GM23248 (cell line): ENCODE measurements around the gene WWOX. TPM values are rescaled to one million over a fixed set of nuclear protein-coding genes. Genes with fewer than 3 reads are reported as not detected.

Experiments
- DNase-seq: peaks from one replicate; pipeline ENCODE4 v3.0.0-alpha.2; 2015
- H2AFZ ChIP-seq: fragments of 200-600 bp; sonication (generic); 2 replicates; pipeline ENCODE4 v1.6.1; 2016; ENCODE audit warnings: antibody characterized with exemption
- H3F3A ChIP-seq: fragments of 200-600 bp; sonication (generic); 2 replicates; pipeline ENCODE4 v1.6.1; 2016; ENCODE audit warnings: mild to moderate bottlenecking, antibody characterized with exemption, mixed run types; ENCODE audit not compliant: insufficient read depth
- H3K27ac ChIP-seq: fragments of 200-600 bp; sonication (generic); 2 replicates; pipeline ENCODE4 v1.5.1; 2016; ENCODE audit warnings: mild to moderate bottlenecking
- H3K27me3 ChIP-seq: fragments of 200-600 bp; sonication (generic); replicated peaks from 2 replicates; pipeline ENCODE4 v1.6.1; 2016; ENCODE audit warnings: mild to moderate bottlenecking; ENCODE audit not compliant: insufficient read depth
- H3K36me3 ChIP-seq: fragments of 200-600 bp; sonication (generic); 2 replicates; pipeline ENCODE4 v1.6.1; 2016; ENCODE audit warnings: low read depth, mild to moderate bottlenecking
- H3K4me1 ChIP-seq: fragments of 200-600 bp; sonication (generic); 2 replicates; pipeline ENCODE4 v1.6.1; 2016; ENCODE audit warnings: mild to moderate bottlenecking; ENCODE audit not compliant: insufficient read depth
- H3K4me2 ChIP-seq: fragments of 200-600 bp; sonication (generic); one replicate; pipeline ENCODE4 v1.6.1; 2016; ENCODE audit warnings: mild to moderate bottlenecking; ENCODE audit not compliant: unreplicated experiment
- H3K4me3 ChIP-seq: fragments of 200-600 bp; sonication (generic); 2 replicates; pipeline ENCODE4 v1.5.1; 2016; ENCODE audit warnings: mild to moderate bottlenecking
- H3K79me2 ChIP-seq: fragments of 200-600 bp; sonication (generic); 2 replicates; pipeline ENCODE4 v1.6.1; 2016; ENCODE audit warnings: mild to moderate bottlenecking; ENCODE audit not compliant: insufficient read depth
- H3K9ac ChIP-seq: fragments of 200-600 bp; sonication (generic); 2 replicates; pipeline ENCODE4 v1.6.1; 2016; ENCODE audit warnings: mild to moderate bottlenecking
- H3K9me2 ChIP-seq: fragments of 200-600 bp; sonication (generic); 2 replicates; pipeline ENCODE4 v1.6.1; 2016; ENCODE audit warnings: mixed run types, mild to moderate bottlenecking, moderate library complexity; ENCODE audit not compliant: insufficient read depth
- H3K9me3 ChIP-seq: fragments of 200-600 bp; sonication (generic); one replicate; pipeline ENCODE4 v1.6.1; 2017; ENCODE audit warnings: low read depth
- H4K20me1 ChIP-seq: fragments of 200-600 bp; sonication (generic); 2 replicates; pipeline ENCODE4 v1.6.0; 2016; ENCODE audit not compliant: insufficient read depth
- EZH2 ChIP-seq: fragments of 200-600 bp; sonication (generic); IDR thresholded peaks from 2 replicates; pipeline ENCODE4 v1.6.1; 2018; ENCODE audit warnings: antibody characterized with exemption, mild to moderate bottlenecking; ENCODE audit not compliant: insufficient read depth, poor library complexity, severe bottlenecking
- EZH2phosphoT487 ChIP-seq: fragments of 200-600 bp; sonication (generic); IDR thresholded peaks from 2 replicates; pipeline ENCODE4 v1.6.1; 2018; ENCODE audit warnings: antibody characterized with exemption, moderate library complexity, mild to moderate bottlenecking, low read depth; ENCODE audit not compliant: insufficient read depth
- WGBS, 2 experiments: methylation state at CpG; one replicate each; pipeline ENCODE4 v1.1.6; 2015 to 2017; ENCODE audit warnings: low lambda C conversion rate in 2 of 2, low coverage in 1 of 2; ENCODE audit errors: missing lambda C conversion rate in 2 of 2; 5-methylcytosine and 5-hydroxymethylcytosine counted together
- in situ Hi-C: fragments of 300-500 bp; cut with MboI; formaldehyde crosslinking; loops from 2 replicates; pipeline ENCODE4 v1.15.0; 2020
- polyA plus RNA-seq: library from polyadenylated mRNA; unstranded; fragments of >200 nt; fragmentation: Nextera tagmentation; extraction: Ambion mirVana; gene quantifications from 2 replicates; pipeline ENCODE4 v1.2.1, GENCODE V29; 2016
- total RNA-seq: library from RNA; depleted of rRNA; stranded (reverse); fragments of >200 nt; shearing (Covaris generic); gene quantifications from 2 replicates; pipeline ENCODE4 v1.2.3, GENCODE V29; 2014

The WWOX gene
- total and polyA plus RNA-seq, 2 experiments from 2014 or later = 4.5 to 6.6 TPM

DNA sequence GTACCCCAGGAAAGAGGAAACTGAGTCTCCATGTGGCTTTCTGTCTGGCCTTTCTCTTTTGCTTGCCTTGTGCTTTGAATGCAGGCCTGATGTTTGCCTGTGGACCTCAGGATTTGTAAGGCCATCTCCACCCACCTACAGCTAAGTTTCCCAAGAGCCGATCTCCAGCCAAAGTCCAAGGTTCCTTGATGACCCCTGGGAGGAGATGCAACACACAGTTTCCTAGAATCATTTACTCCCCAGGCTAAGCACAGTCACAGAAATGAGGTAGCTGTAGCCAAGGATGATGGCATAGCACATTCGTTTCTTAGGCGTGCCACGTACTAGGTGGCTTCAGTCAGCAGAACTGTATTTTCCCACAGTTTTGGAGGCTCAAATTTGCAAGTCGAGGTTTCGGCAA lies 905.6 kb downstream of the WWOX start:
- H3K9me3 ChIP-seq = no peaks in the 10 kb centered on the region
- no peaks in the 10 kb centered on the region for H3K9me2 ChIP-seq
- H3K27me3 ChIP-seq = no peaks in the 10 kb centered on the region
- no peaks in the 10 kb centered on the region for H3F3A ChIP-seq
- DNase-seq = no peak
- TF ChIP-seq EZH2 (no peak), EZH2phosphoT487 (no peak)
- H3K4me1 ChIP-seq = no peaks in the 10 kb centered on the region
- no peak overlapping the region for H2AFZ ChIP-seq
- H3K4me2 ChIP-seq = no peak overlapping the region
- H3K36me3 ChIP-seq = no peaks in the 10 kb centered on the region
- no peak overlapping the region for H3K4me3 ChIP-seq
- no peak overlapping the region for H3K27ac ChIP-seq
- H3K9ac ChIP-seq = no peak overlapping the region
- WGBS, 2 experiments = 53% methylated on average over 6 of the region's 6 CpGs
- no peaks in the 10 kb centered on the region for H4K20me1 ChIP-seq
- in situ Hi-C loops = no loop called here
- no peaks in the 10 kb centered on the region for H3K79me2 ChIP-seq

DNA sequence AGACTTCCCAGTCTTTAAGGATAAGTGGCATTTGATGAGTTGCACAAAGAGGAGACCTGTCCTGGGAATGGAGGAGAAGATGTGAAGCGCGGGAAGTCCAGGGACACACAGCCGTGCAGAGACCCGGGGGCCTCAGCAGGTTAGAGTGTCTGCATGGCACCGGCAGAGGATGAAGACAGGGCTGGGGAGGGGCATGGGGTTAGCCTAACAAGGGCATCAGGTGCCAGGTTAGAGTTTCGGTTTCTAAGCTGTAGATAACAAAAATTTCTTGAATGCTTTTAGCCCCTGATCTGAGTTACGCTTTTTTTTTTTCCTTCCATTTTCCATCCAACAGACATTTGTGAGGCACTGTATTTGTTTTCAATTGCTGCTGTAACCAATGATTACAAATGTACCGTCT lies 906.8 kb downstream of the WWOX start:
- H3K36me3 ChIP-seq = no peaks in the 10 kb centered on the region
- no peak overlapping the region for H3K4me2 ChIP-seq
- H3K27ac ChIP-seq = no peak overlapping the region
- no peak overlapping the region for H3K9ac ChIP-seq
- H4K20me1 ChIP-seq = no peaks in the 10 kb centered on the region
- in situ Hi-C loops = no loop called here
- no peak for TF ChIP-seq EZH2
- TF ChIP-seq EZH2phosphoT487 = no peak
- no peaks in the 10 kb centered on the region for H3K9me2 ChIP-seq
- 58 to 65% methylated on average over 8 of the region's 8 CpGs for WGBS, 2 experiments
- no peaks in the 10 kb centered on the region for H3F3A ChIP-seq
- H3K79me2 ChIP-seq = no peaks in the 10 kb centered on the region
- H3K9me3 ChIP-seq = no peaks in the 10 kb centered on the region
- H2AFZ ChIP-seq = no peak overlapping the region
- no peaks in the 10 kb centered on the region for H3K4me1 ChIP-seq
- no peaks in the 10 kb centered on the region for H3K27me3 ChIP-seq
- no peak overlapping the region for H3K4me3 ChIP-seq
- no peak for DNase-seq

DNA sequence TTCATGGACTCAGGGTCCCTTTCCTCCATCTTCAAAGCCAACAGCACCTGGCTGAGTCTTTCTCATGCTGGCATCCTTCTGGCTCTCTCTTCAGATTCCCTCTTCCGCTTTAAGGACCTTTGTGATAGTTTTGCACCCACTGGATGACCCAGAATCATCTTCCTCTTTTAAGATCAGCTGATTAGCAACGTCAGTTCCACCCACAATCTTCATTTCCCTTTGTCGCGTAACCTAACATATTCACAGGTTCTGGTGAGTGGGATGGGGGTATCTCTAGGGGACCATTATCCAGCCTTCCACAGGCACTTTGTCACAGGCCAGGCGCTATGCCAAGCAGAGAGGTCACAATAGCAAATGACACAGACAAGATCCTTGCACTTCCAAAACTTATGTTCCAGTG lies 907.3 kb downstream of the WWOX start:
- Histone ChIP-seq H3K36me3 (no peaks in the 10 kb centered on the region), H3K4me1 (no peaks in the 10 kb centered on the region), H3K27me3 (no peaks in the 10 kb centered on the region), H3K4me2 (no peak overlapping the region), H3K9me2 (no peaks in the 10 kb centered on the region), H3K79me2 (no peaks in the 10 kb centered on the region), H3K4me3 (no peak overlapping the region), H3K27ac (no peak overlapping the region), H3K9me3 (no peaks in the 10 kb centered on the region), H3F3A (no peaks in the 10 kb centered on the region), H4K20me1 (no peaks in the 10 kb centered on the region), H2AFZ (no peak overlapping the region), H3K9ac (no peak overlapping the region)
- WGBS, 2 experiments = 38 to 45% methylated on average over 5 of the region's 5 CpGs
- no peak for DNase-seq
- TF ChIP-seq EZH2 (no peak), EZH2phosphoT487 (no peak)
- in situ Hi-C loops = no loop called here

DNA sequence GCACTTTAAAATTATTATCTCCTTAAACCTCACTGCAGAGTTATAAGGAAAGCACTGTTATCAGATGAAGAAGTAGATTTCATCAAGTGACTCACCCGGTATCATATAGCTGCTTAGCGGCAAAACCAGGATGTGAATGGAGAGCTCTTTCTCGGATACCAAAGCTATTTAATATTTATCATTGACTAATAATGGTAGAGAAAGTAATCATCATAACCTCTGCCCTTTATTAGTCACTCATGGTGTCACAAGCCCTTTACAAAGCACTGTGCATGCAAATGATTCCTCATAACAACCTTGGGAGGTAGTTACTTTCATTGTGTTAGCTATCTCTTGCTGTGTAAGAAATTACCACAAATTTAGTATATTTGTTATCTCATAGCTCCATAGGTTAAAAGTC lies 908.2 kb downstream of the WWOX start:
- Histone ChIP-seq H3K9ac (no peak overlapping the region), H3K27me3 (no peaks in the 10 kb centered on the region), H4K20me1 (no peaks in the 10 kb centered on the region), H3F3A (no peaks in the 10 kb centered on the region), H3K36me3 (no peaks in the 10 kb centered on the region), H2AFZ (no peak overlapping the region), H3K4me3 (no peak overlapping the region), H3K9me3 (no peaks in the 10 kb centered on the region), H3K4me1 (no peaks in the 10 kb centered on the region), H3K4me2 (no peak overlapping the region), H3K79me2 (no peaks in the 10 kb centered on the region), H3K27ac (no peak overlapping the region), H3K9me2 (no peaks in the 10 kb centered on the region)
- DNase-seq = no peak
- WGBS, 2 experiments = 69 to 83% methylated on average over 3 of the region's 3 CpGs
- in situ Hi-C loops = no loop called here
- TF ChIP-seq EZH2phosphoT487 (no peak), EZH2 (no peak)
